H9 (cell line): ENCODE measurements around the gene IFI27L1. TPM values are rescaled to one million over a fixed set of nuclear protein-coding genes. Genes with fewer than 3 reads are reported as not detected.

Experiments
- DNase-seq: peaks from one replicate; pipeline ENCODE4 v3.0.0-alpha.2; 2017
- H2AFZ ChIP-seq: one replicate; pipeline ENCODE4 v1.6.1; 2013; ENCODE audit warnings: mild to moderate bottlenecking, low read length, control low read depth, moderate library complexity
- H2AK5ac ChIP-seq: 2 replicates; pipeline ENCODE4 v1.6.1; 2013; ENCODE audit warnings: low read length, control low read depth, mixed read lengths; ENCODE audit not compliant: insufficient read length
- H2BK120ac ChIP-seq: one replicate; pipeline ENCODE4 v1.6.1; 2013; ENCODE audit warnings: low read depth, mild to moderate bottlenecking, low read length, control low read depth, inconsistent platforms; ENCODE audit not compliant: poor library complexity, severe bottlenecking
- H2BK12ac ChIP-seq: 2 replicates; pipeline ENCODE4 v1.6.1; 2013; ENCODE audit warnings: low read length, control low read depth, mixed read lengths, low read depth; ENCODE audit not compliant: insufficient read length
- H2BK15ac ChIP-seq: 2 replicates; pipeline ENCODE4 v1.6.1; 2013; ENCODE audit warnings: low read depth, low read length, control low read depth
- H2BK20ac ChIP-seq: one replicate; pipeline ENCODE4 v1.6.1; 2013; ENCODE audit warnings: low read depth, mild to moderate bottlenecking, low read length, control low read depth, inconsistent platforms; ENCODE audit not compliant: poor library complexity, severe bottlenecking
- H2BK5ac ChIP-seq: 2 replicates; pipeline ENCODE4 v1.6.1; 2013; ENCODE audit warnings: low read length, control low read depth, mixed read lengths; ENCODE audit not compliant: insufficient read length
- H3K14ac ChIP-seq: 2 replicates; pipeline ENCODE4 v1.6.1; 2013; ENCODE audit warnings: low read length, control low read depth; ENCODE audit not compliant: insufficient read depth
- H3K18ac ChIP-seq: 2 replicates; pipeline ENCODE4 v1.6.1; 2013; ENCODE audit warnings: low read depth, mild to moderate bottlenecking, mixed read lengths, low read length, control low read depth; ENCODE audit not compliant: insufficient read length
- H3K23ac ChIP-seq: 2 replicates; pipeline ENCODE4 v1.6.1; 2013; ENCODE audit warnings: low read length, control low read depth, mixed read lengths, low read depth; ENCODE audit not compliant: insufficient read length
- H3K23me2 ChIP-seq: 2 replicates; pipeline ENCODE4 v1.6.1; 2013; ENCODE audit warnings: low read depth, mild to moderate bottlenecking, mixed read lengths, low read length, control low read depth; ENCODE audit not compliant: insufficient read length, poor library complexity, severe bottlenecking
- H3K27ac ChIP-seq: 2 replicates; pipeline ENCODE4 v1.5.1; 2013; ENCODE audit warnings: low read length, control low read depth, mixed read lengths, low read depth; ENCODE audit not compliant: insufficient read length
- H3K27me3 ChIP-seq: 2 replicates; pipeline ENCODE4 v1.6.1; 2013; ENCODE audit warnings: low read length, control low read depth, inconsistent platforms; ENCODE audit not compliant: insufficient read depth
- H3K4ac ChIP-seq: 2 replicates; pipeline ENCODE4 v1.6.1; 2013; ENCODE audit warnings: low read depth, mild to moderate bottlenecking, control low read depth, inconsistent platforms, low read length, moderate library complexity
- H3K4me1 ChIP-seq: 2 replicates; pipeline ENCODE4 v1.6.1; 2013; ENCODE audit warnings: low read length, control low read depth, inconsistent platforms; ENCODE audit not compliant: insufficient read depth
- H3K4me2 ChIP-seq: 2 replicates; pipeline ENCODE4 v1.6.1; 2013; ENCODE audit warnings: low read length, control low read depth, mixed read lengths; ENCODE audit not compliant: insufficient read length, insufficient read depth
- H3K56ac ChIP-seq: 2 replicates; pipeline ENCODE4 v1.6.1; 2013; ENCODE audit warnings: low read depth, mild to moderate bottlenecking, mixed read lengths, low read length, control low read depth; ENCODE audit not compliant: insufficient read length
- H3K79me1 ChIP-seq: 2 replicates; pipeline ENCODE4 v1.6.1; 2013; ENCODE audit warnings: low read depth, mild to moderate bottlenecking, moderate library complexity, low read length, control low read depth, inconsistent platforms; ENCODE audit not compliant: insufficient read depth, poor library complexity, severe bottlenecking
- H3K79me2 ChIP-seq: 2 replicates; pipeline ENCODE4 v1.6.1; 2013; ENCODE audit warnings: low read length, control low read depth, inconsistent platforms; ENCODE audit not compliant: insufficient read depth
- H3K9ac ChIP-seq: 2 replicates; pipeline ENCODE4 v1.6.1; 2013; ENCODE audit warnings: low read length, control low read depth, mixed read lengths; ENCODE audit not compliant: insufficient read length; ENCODE audit errors: extremely low read depth
- H3K9me3 ChIP-seq: one replicate; pipeline ENCODE4 v1.6.1; 2013; ENCODE audit warnings: low read depth, low read length, inconsistent platforms; ENCODE audit not compliant: control insufficient read depth
- H3T11ph ChIP-seq: one replicate; pipeline ENCODE4 v1.6.1; 2013; ENCODE audit warnings: mild to moderate bottlenecking, low read length, control low read depth, inconsistent platforms
- H4K20me1 ChIP-seq: one replicate; pipeline ENCODE4 v1.6.1; 2013; ENCODE audit not compliant: control insufficient read depth, insufficient read length, insufficient read depth
- H4K5ac ChIP-seq: 2 replicates; pipeline ENCODE4 v1.6.1; 2013; ENCODE audit warnings: low read depth, mild to moderate bottlenecking, mixed read lengths, low read length, control low read depth; ENCODE audit not compliant: insufficient read length
- H4K8ac ChIP-seq: replicated peaks from 2 replicates; pipeline ENCODE4 v1.6.1; 2013; ENCODE audit warnings: low read length, control low read depth, mixed read lengths, low read depth; ENCODE audit not compliant: insufficient read length
- H4K91ac ChIP-seq: 2 replicates; pipeline ENCODE4 v1.6.1; 2013; ENCODE audit warnings: low read depth, mild to moderate bottlenecking, moderate library complexity, mixed read lengths, low read length, control low read depth; ENCODE audit not compliant: insufficient read length
- H3K27ac Mint-ChIP-seq, 3 experiments: 2 replicates in 2 of 3; 3 replicates in 1 of 3; pipeline ENCODE4 v1.8.0; 2020 to 2021; ENCODE audit warnings: mixed read lengths in 3 of 3, mild to moderate bottlenecking in 1 of 3, moderate library complexity in 1 of 3
- H3K27me3 Mint-ChIP-seq: 2 replicates; pipeline ENCODE4 v1.8.0; 2021; ENCODE audit warnings: low read depth, mild to moderate bottlenecking, moderate library complexity, mixed read lengths
- H3K36me3 Mint-ChIP-seq, 3 experiments: 2 replicates in 2 of 3; 3 replicates in 1 of 3; pipeline ENCODE4 v1.8.0; 2020 to 2021; ENCODE audit warnings: low read depth in 3 of 3, mixed read lengths in 3 of 3; ENCODE audit not compliant: insufficient read depth in 1 of 3
- H3K4me1 Mint-ChIP-seq, 2 experiments: 2 replicates each; pipeline ENCODE4 v1.8.0; 2020; ENCODE audit warnings: mixed read lengths in 2 of 2
- H3K4me3 Mint-ChIP-seq, 2 experiments: 2 replicates in 1 of 2; 3 replicates in 1 of 2; pipeline ENCODE4 v1.8.0; 2020 to 2021; ENCODE audit warnings: mild to moderate bottlenecking in 2 of 2, mixed read lengths in 2 of 2, moderate library complexity in 1 of 2
- H3K9me3 Mint-ChIP-seq, 2 experiments: 2 replicates in 1 of 2; 3 replicates in 1 of 2; pipeline ENCODE4 v1.8.0; 2020; ENCODE audit warnings: mild to moderate bottlenecking in 2 of 2, mixed read lengths in 2 of 2, moderate library complexity in 1 of 2
- WGBS: extraction: QIAGEN DNeasy Blood & Tissue Kit; methylation state at CpG from one replicate; pipeline ENCODE4 v1.1.7; 2013; ENCODE audit warnings: missing lambda C conversion rate, low lambda C conversion rate, mixed read lengths; ENCODE audit not compliant: insufficient read length; ENCODE audit errors: extremely low coverage; 5-methylcytosine and 5-hydroxymethylcytosine counted together
- total RNA-seq: library from RNA; stranded (reverse); gene quantifications from 2 replicates; pipeline ENCODE4 v1.2.1, GENCODE V29; 2021
- TF ChIP-seq, protein P1 (sequence below): fragments of 200-600 bp; sonication (generic); conservative IDR thresholded peaks from 3 replicates; pipeline ENCODE4 v1.8.0; 2021; ENCODE audit warnings: antibody characterized with exemption, mild to moderate bottlenecking

IFI27L1 gene
- total RNA-seq, 1 experiment from 2014 or later: 27.4 TPM

DNA sequence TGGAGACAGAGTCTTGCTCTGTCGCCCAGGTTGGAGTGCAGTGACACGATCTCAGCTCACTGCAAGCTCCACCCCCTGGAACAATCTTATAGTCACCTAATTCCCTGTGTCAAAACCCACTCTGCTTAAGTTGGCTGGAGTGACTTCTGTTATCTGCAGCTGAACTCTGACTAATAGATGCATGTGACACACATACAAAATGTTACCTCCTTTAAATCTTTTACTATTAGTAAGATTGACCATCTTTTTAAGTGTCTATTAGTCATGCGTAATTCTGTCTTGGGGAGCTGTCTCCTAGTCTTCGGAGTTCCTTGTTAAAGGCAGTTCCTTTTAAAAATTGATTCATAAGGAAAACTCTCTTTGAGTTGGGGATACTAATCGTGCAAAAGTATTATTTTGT is 7.4 kb downstream of the IFI27L1 start:
- no peak overlapping the region for H2BK120ac ChIP-seq
- no peak overlapping the region for H4K8ac ChIP-seq
- H3K23me2 ChIP-seq: no peaks in the 10 kb centered on the region
- no peak overlapping the region for H2AFZ ChIP-seq
- DNase-seq: no peak
- no peaks in the 10 kb centered on the region for H3K4me1 ChIP-seq
- H2BK15ac ChIP-seq: no peak overlapping the region
- no peak overlapping the region for H4K91ac ChIP-seq
- H3K27me3 ChIP-seq: no peaks in the 10 kb centered on the region
- H3K18ac ChIP-seq: no peak overlapping the region
- no peak overlapping the region for H3T11ph ChIP-seq
- H3K79me1 ChIP-seq: no peaks in the 10 kb centered on the region
- no peak overlapping the region for H3K23ac ChIP-seq
- no peaks in the 10 kb centered on the region for H3K79me2 ChIP-seq
- Mint-ChIP-seq H3K27ac (no peak overlapping the region), H3K4me1 (no peaks in the 10 kb centered on the region), H3K36me3 (peaks cover 4% of the 10 kb centered on the region in 3 experiments; a peak in 5 of 7 replicates), H3K4me3 (no peak overlapping the region), H3K27me3 (no peaks in the 10 kb centered on the region), H3K9me3 (peaks cover 2 to 3% of the 10 kb centered on the region in 2 experiments; a peak in 1 of 5 replicates)
- H3K14ac ChIP-seq: no peak overlapping the region
- H3K9me3 ChIP-seq: no peaks in the 10 kb centered on the region
- H4K20me1 ChIP-seq: no peaks in the 10 kb centered on the region
- H3K4ac ChIP-seq: no peak overlapping the region
- no peak overlapping the region for H3K4me2 ChIP-seq
- H3K27ac ChIP-seq: no peak overlapping the region
- no peak overlapping the region for H2BK5ac ChIP-seq
- TF ChIP-seq, protein P1, sequence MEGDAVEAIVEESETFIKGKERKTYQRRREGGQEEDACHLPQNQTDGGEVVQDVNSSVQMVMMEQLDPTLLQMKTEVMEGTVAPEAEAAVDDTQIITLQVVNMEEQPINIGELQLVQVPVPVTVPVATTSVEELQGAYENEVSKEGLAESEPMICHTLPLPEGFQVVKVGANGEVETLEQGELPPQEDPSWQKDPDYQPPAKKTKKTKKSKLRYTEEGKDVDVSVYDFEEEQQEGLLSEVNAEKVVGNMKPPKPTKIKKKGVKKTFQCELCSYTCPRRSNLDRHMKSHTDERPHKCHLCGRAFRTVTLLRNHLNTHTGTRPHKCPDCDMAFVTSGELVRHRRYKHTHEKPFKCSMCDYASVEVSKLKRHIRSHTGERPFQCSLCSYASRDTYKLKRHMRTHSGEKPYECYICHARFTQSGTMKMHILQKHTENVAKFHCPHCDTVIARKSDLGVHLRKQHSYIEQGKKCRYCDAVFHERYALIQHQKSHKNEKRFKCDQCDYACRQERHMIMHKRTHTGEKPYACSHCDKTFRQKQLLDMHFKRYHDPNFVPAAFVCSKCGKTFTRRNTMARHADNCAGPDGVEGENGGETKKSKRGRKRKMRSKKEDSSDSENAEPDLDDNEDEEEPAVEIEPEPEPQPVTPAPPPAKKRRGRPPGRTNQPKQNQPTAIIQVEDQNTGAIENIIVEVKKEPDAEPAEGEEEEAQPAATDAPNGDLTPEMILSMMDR: no peak
- H3K56ac ChIP-seq: no peak overlapping the region
- H2BK12ac ChIP-seq: no peak overlapping the region
- no peak overlapping the region for H3K9ac ChIP-seq
- WGBS: no CpG with 5 or more reads among the region's 5 CpGs
- H2AK5ac ChIP-seq: no peak overlapping the region
- no peak overlapping the region for H2BK20ac ChIP-seq
- H4K5ac ChIP-seq: no peak overlapping the region
